Myometrial cell (primary cell): Measurements from ENCODE around the gene DYNC1I2. TPM values are rescaled to one million over a fixed set of nuclear protein-coding genes. Genes with fewer than 3 reads are reported as not detected.

Source experiments
- total RNA-seq: library from RNA; depleted of rRNA; stranded (reverse); fragments of >200 nt; gene quantifications from 2 replicates; pipeline ENCODE4 v1.2.3, GENCODE V29; 2015

Gene DYNC1I2
- 110 and 126 TPM in 2 replicates for total RNA-seq

DNA sequence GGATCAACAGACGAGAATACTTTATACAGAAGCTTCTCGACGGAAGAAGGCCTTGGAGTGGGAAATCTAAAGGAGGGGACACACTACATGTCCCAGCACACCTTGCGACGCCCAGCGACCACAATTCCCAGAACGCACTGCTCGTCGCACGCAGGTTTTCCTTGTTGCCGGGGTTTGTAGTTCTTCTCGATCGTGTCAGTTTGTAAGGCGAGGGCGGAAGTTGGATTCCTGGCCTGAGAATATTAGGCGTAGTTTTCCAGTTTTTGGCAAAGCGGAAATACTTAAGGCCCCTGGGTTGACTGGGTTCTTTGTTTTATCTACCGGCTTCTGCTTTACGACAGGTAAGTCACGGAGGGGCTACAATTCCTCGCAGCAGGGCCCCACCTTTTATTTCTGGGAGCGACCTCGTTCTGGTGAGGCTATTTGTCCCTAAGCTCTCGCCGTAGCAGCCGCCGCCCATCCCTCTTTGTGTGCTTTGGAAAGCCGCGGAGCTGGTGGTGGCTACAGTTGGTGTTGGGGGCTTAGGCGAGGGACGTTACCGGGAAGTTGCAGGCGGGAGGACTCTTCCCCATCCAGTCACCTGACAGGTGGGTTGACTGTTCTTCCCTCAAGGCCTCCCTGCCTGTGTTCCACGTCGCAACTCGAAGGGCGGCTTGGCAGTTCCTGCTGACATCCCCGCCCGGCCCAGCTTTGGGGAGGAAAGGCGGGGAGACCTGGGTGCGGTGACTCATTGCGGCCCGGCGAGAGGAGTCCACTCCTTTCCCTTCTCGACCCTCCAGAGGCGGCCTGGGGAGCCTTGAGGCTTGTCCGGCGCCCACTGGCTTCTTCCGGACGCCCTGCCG is at the start of gene DYNC1I2:
TSS of gene DYNC1I2 (plus strand) at position 183 of the 842 bp plus-strand sequence. CDS start 2,687 bp downstream, outside the sequence.

Other genes starting within 250 kb of the DYNC1I2 start
- 41.8 and 55.5 TPM in 2 replicates for gene CYBRD1, start 165.0 kb upstream of the DYNC1I2 start, total RNA-seq
- 10.7 and 14.2 TPM in 2 replicates for gene SLC25A12, start 206.8 kb downstream of the DYNC1I2 start, total RNA-seq
- gene HAT1, start 235.0 kb downstream of the DYNC1I2 start, total RNA-seq, result 34.0 and 56.2 TPM in 2 replicates